CD14-positive monocyte (primary cell): ENCODE data around the gene NUDT1. TPM values are rescaled to one million over a fixed set of nuclear protein-coding genes. Genes with fewer than 3 reads are reported as not detected.

Experiments
- DNase-seq, 3 donors: peaks; one replicate each; pipeline ENCODE4 v3.0.0-alpha.2; 2011 to 2022
- H2AFZ ChIP-seq: 2 replicates; pipeline ENCODE4 v1.6.0; 2012; ENCODE audit warnings: mild to moderate bottlenecking, low read depth, low read length, inconsistent platforms; ENCODE audit not compliant: insufficient read depth, poor library complexity, severe bottlenecking
- H3K27ac ChIP-seq, 2 donors: 1 replicate in 1 of 2; 2 replicates in 1 of 2; pipeline ENCODE4 v1.5.1; 2012 to 2013; ENCODE audit warnings: low read length in 2 of 2, control low read depth in 1 of 2, inconsistent platforms in 1 of 2, low read depth in 1 of 2, mild to moderate bottlenecking in 1 of 2
- H3K27me3 ChIP-seq, 2 donors: one replicate each; pipeline versions ENCODE4 v1.6.0 to v1.6.1; 2011 to 2013; ENCODE audit warnings: low read length in 2 of 2; ENCODE audit not compliant: control insufficient read depth in 2 of 2, insufficient read depth in 2 of 2
- H3K36me3 ChIP-seq, 2 donors: replicated peaks in 1 of 2; 1 replicate in 1 of 2; 2 replicates in 1 of 2; pipeline versions ENCODE4 v1.5.1 to v1.6.1; 2012 to 2013; ENCODE audit warnings: low read length in 2 of 2, control low read depth in 1 of 2, inconsistent platforms in 1 of 2, mild to moderate bottlenecking in 1 of 2; ENCODE audit not compliant: insufficient read depth in 2 of 2, control insufficient read depth in 1 of 2
- H3K4me1 ChIP-seq, 2 donors: 1 replicate in 1 of 2; 2 replicates in 1 of 2; pipeline versions ENCODE4 v1.5.1 to v1.6.1; 2012 to 2013; ENCODE audit warnings: low read length in 2 of 2, control low read depth in 1 of 2, inconsistent platforms in 1 of 2, mild to moderate bottlenecking in 1 of 2, moderate library complexity in 1 of 2; ENCODE audit not compliant: insufficient read depth in 2 of 2, control insufficient read depth in 1 of 2
- H3K4me2 ChIP-seq: replicated peaks from 2 replicates; pipeline ENCODE3; 2012; ENCODE audit warnings: low read length, moderate library complexity, mild to moderate bottlenecking; ENCODE audit not compliant: poor library complexity, severe bottlenecking; ENCODE audit errors: extremely low read depth
- H3K4me3 ChIP-seq, 3 experiments: fragments of 200-600 bp in 1 of 3; sonication (generic) in 1 of 3; replicated peaks in 1 of 3; 1 replicate in 2 of 3; 2 replicates in 1 of 3; pipeline ENCODE4 v1.5.1; 2011 to 2013; ENCODE audit warnings: low read length in 3 of 3, mild to moderate bottlenecking in 3 of 3, control low read depth in 2 of 3, low read depth in 2 of 3, inconsistent platforms in 1 of 3, moderate library complexity in 1 of 3
- H3K79me2 ChIP-seq: 2 replicates; pipeline ENCODE4 v1.6.0; 2012; ENCODE audit warnings: mild to moderate bottlenecking, control low read depth, inconsistent platforms, low read length, moderate library complexity; ENCODE audit not compliant: insufficient read depth
- H3K9ac ChIP-seq: 2 replicates; pipeline ENCODE4 v1.6.0; 2017; ENCODE audit warnings: low read length, mild to moderate bottlenecking; ENCODE audit not compliant: insufficient read depth, poor library complexity, severe bottlenecking
- H3K9me3 ChIP-seq, 2 donors: replicated peaks in 1 of 2; 1 replicate in 1 of 2; 2 replicates in 1 of 2; pipeline versions ENCODE4 v1.5.1 to v1.6.1; 2012 to 2013; ENCODE audit warnings: low read length in 2 of 2, control low read depth in 1 of 2; ENCODE audit not compliant: control insufficient read depth in 1 of 2, insufficient read depth in 1 of 2
- H4K20me1 ChIP-seq: 2 replicates; pipeline ENCODE4 v1.6.0; 2012; ENCODE audit warnings: mild to moderate bottlenecking, low read length, control low read depth, moderate library complexity; ENCODE audit not compliant: insufficient read depth
- H3K27ac Mint-ChIP-seq, 7 donors: one replicate each; pipeline ENCODE4 v1.8.0; 2020; ENCODE audit warnings: mild to moderate bottlenecking in 7 of 7, mixed read lengths in 7 of 7, moderate library complexity in 6 of 7, inconsistent platforms in 2 of 7
- H3K27me3 Mint-ChIP-seq, 3 donors: one replicate each; pipeline ENCODE4 v1.8.0; 2021 to 2022; ENCODE audit warnings: low read depth in 3 of 3, mild to moderate bottlenecking in 3 of 3, mixed read lengths in 3 of 3, moderate library complexity in 3 of 3, inconsistent platforms in 1 of 3
- H3K36me3 Mint-ChIP-seq, 2 donors: one replicate each; pipeline ENCODE4 v1.8.0; 2020; ENCODE audit warnings: mixed read lengths in 2 of 2, inconsistent platforms in 1 of 2, mild to moderate bottlenecking in 1 of 2
- H3K4me1 Mint-ChIP-seq: one replicate; pipeline ENCODE4 v1.8.0; 2020; ENCODE audit warnings: mild to moderate bottlenecking, mixed read lengths
- H3K4me3 Mint-ChIP-seq, 2 donors: one replicate each; pipeline ENCODE4 v1.8.0; 2020; ENCODE audit warnings: mild to moderate bottlenecking in 2 of 2, mixed read lengths in 2 of 2, moderate library complexity in 1 of 2
- H3K9me3 Mint-ChIP-seq, 7 donors: one replicate each; pipeline ENCODE4 v1.8.0; 2020 to 2022; ENCODE audit warnings: mixed read lengths in 7 of 7, mild to moderate bottlenecking in 6 of 7, moderate library complexity in 6 of 7, inconsistent platforms in 2 of 7
- WGBS: methylation state at CpG from one replicate; pipeline ENCODE4 v1.1.5; 2013; ENCODE audit warnings: missing lambda C conversion rate; ENCODE audit not compliant: insufficient coverage; 5-methylcytosine and 5-hydroxymethylcytosine counted together
- intact Hi-C, 2 donors: fragments of 100-400 bp; cut with micrococcal nuclease; formaldehyde crosslinking; loops; one replicate each; pipeline versions ENCODE4 v1.15.0 to v1.15.1; 2023
- polyA plus RNA-seq, 3 donors: library from polyadenylated mRNA; depleted of rRNA in 1 of 3; unstranded in 2 of 3; stranded (reverse) in 1 of 3; fragments of 300-500 nt in 2 of 3; fragments of >200 nt in 1 of 3; fragmentation: Illumina TruSeq in 2 of 3; gene quantifications; 1 replicate in 2 of 3; 2 replicates in 1 of 3; pipeline ENCODE4 v1.2.3, GENCODE V29; 2012 to 2021
- TF ChIP-seq, protein P1 (sequence below): fragments of 200-600 bp; IDR thresholded peaks from one replicate; pipeline ENCODE4 v1.8.0; 2022; ENCODE audit warnings: antibody characterized with exemption, mild to moderate bottlenecking

The NUDT1 gene
- polyA plus RNA-seq, 3 donors, result 19.6 to 42.6 (median 40.8) TPM

DNA sequence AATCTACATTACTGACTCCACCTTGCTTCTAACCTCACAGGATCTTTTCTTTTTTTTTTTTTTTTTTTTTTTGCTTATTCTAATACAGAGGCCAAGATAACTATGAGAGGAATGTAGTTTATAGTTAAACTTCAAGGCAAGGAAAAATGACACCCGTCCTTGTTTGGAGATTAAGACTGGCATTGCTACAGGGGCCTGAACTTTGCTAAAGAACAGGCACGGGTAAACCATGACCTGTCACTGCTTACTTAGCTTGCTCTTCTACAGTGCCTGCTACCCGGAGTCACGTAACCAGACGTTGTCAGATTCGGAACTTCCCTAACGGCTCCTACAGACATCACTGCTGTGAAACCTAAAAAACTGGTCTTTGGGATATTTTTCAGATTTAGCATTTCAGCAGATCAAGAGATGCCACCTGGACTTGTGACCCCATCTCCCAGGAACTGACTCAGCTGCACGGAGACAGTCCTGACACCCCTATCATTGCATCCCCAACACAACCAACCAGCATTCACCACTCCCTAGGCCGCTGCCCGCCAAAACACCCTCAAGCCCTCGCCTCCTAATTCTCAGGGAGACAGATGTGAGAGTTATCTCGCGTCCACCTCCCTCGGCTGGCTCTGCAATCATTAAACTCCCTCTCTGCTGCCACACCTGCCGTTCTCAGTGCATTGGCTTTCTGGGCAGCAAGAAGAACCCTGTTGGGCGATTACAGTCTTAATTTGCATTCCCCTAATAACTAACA, 36.8 kb upstream of the NUDT1 start:
- DNase-seq, result no peak
- Mint-ChIP-seq H3K27ac (peak overlapping the region in 5 of 7 donors; percentile 7 to 44 (median 30)), H3K9me3 (no peaks in the 10 kb centered on the region), H3K4me3 (no peak overlapping the region), H3K27me3 (peaks cover 0 to 2% (median 0%) of the 10 kb centered on the region in 3 donors), H3K4me1 (peaks cover 9% of the 10 kb centered on the region), H3K36me3 (peaks cover 67 to 86% of the 10 kb centered on the region in 2 donors)
- Histone ChIP-seq H3K4me1 (peaks cover 0 to 7% of the 10 kb centered on the region in 2 donors), H3K4me2 (no peak overlapping the region), H3K27ac (no peak overlapping the region), H3K27me3 (no peaks in the 10 kb centered on the region), H3K9ac (no peak overlapping the region), H2AFZ (no peak overlapping the region), H3K9me3 (no peaks in the 10 kb centered on the region), H3K4me3 (no peak overlapping the region), H4K20me1 (peaks cover 3% of the 10 kb centered on the region), H3K79me2 (no peaks in the 10 kb centered on the region), H3K36me3 (peaks cover 37 to 74% of the 10 kb centered on the region in 2 donors)
- intact Hi-C loops, result no loop called here
- TF ChIP-seq, protein P1, sequence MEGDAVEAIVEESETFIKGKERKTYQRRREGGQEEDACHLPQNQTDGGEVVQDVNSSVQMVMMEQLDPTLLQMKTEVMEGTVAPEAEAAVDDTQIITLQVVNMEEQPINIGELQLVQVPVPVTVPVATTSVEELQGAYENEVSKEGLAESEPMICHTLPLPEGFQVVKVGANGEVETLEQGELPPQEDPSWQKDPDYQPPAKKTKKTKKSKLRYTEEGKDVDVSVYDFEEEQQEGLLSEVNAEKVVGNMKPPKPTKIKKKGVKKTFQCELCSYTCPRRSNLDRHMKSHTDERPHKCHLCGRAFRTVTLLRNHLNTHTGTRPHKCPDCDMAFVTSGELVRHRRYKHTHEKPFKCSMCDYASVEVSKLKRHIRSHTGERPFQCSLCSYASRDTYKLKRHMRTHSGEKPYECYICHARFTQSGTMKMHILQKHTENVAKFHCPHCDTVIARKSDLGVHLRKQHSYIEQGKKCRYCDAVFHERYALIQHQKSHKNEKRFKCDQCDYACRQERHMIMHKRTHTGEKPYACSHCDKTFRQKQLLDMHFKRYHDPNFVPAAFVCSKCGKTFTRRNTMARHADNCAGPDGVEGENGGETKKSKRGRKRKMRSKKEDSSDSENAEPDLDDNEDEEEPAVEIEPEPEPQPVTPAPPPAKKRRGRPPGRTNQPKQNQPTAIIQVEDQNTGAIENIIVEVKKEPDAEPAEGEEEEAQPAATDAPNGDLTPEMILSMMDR, result no peak
- 97% methylated on average over 13 of the region's 16 CpGs for WGBS

DNA sequence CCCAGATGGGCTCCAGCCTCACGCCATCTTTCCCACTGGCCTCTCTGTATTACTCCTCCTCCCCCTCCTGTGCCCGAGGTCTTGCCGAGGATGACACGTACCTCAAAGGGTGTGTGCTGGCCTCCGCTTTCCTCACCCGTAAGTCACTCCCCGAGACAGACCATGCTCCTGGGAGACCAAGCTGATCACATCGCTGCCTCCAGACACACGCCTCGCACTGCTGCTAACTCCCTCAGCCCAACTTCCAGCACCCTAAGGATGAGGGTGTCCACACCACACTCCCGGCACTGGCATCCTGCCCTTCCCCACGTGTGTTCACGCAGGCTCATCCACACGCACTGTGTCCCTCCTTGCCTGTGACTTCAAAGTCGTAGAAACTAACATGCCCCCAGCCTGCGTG, 33.3 kb upstream of the NUDT1 start:
- intact Hi-C loops, result no loop called here
- H3K4me2 ChIP-seq, result no peak overlapping the region
- H3K9me3 Mint-ChIP-seq, result peaks cover 0 to 7% (median 2%) of the 10 kb centered on the region in 7 donors
- peak overlapping the region in 5 of 7 donors; percentile 0 to 67 (median 29) for H3K27ac Mint-ChIP-seq
- no peak overlapping the region for H3K4me3 Mint-ChIP-seq
- peaks cover 57 to 79% of the 10 kb centered on the region in 2 donors for H3K36me3 ChIP-seq
- no peak overlapping the region for H3K27ac ChIP-seq
- H3K79me2 ChIP-seq, result no peaks in the 10 kb centered on the region
- H3K4me3 ChIP-seq, result no peak overlapping the region
- 97% methylated on average over 13 of the region's 16 CpGs for WGBS
- H2AFZ ChIP-seq, result no peak overlapping the region
- H3K4me1 ChIP-seq, result peaks cover 0 to 4% of the 10 kb centered on the region in 2 donors
- H3K36me3 Mint-ChIP-seq, result peaks cover 80 to 92% of the 10 kb centered on the region in 2 donors
- H3K4me1 Mint-ChIP-seq, result peaks cover 7% of the 10 kb centered on the region
- no peak overlapping the region for H3K9ac ChIP-seq
- H4K20me1 ChIP-seq, result peaks cover 3% of the 10 kb centered on the region
- TF ChIP-seq, protein P1, result no peak
- no peaks in the 10 kb centered on the region for H3K9me3 ChIP-seq
- H3K27me3 Mint-ChIP-seq, result no peaks in the 10 kb centered on the region
- no peaks in the 10 kb centered on the region for H3K27me3 ChIP-seq
- no peak for DNase-seq
